ENCODE results near the gene POLR3A. TPM values are rescaled to one million over a fixed set of nuclear protein-coding genes. Genes with fewer than 3 reads are reported as not detected.

Gene POLR3A
- polyA plus RNA-seq, 4 donors: 16.1 to 19.7 (median 17.9) TPM

DNA sequence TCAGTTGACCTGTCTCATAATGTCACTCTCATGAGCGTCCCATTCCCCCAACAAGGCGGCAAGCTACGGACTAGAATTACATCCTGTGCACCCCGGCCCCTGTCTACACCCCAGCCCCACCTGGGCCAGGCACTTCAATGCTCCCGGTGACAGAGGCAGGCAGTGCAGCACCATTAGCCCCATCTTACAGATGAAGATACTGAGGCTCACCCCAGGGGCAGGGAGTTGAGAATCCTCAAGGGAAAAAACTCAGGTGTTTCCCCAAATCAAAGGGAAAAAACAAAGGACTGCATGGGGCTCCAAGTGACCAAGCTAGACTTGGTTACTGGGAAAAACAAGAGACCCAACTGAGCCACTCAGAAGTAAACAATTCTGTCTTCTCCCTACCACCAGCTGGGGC, 107.3 kb downstream of the POLR3A start:
- no peak for DNase-seq (ENCODE audit: low read depth in 4 of 4, low spot score in 3 of 4)

DNA sequence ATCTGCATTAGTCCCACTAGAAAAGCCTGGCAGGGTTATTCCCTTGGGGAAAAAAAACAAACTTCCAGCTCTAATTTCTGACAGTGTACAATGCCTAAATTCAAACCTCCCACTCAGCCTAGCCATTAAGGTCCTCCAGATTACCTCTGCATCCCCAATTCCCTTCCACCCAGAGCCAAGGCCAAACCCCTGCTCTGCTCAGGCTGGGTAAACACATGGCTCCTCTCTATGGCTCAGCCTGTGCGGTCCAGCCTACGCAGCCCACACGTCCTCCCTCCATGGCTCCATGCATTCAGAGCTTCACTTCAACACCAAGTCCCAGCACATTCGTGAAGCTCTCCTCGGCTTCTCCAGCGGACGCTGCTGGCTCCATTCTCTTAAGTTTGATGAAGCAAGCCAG, 107.9 kb downstream of the POLR3A start:
- DNase-seq (ENCODE audit: low read depth in 4 of 4, low spot score in 3 of 4): no peak

DNA sequence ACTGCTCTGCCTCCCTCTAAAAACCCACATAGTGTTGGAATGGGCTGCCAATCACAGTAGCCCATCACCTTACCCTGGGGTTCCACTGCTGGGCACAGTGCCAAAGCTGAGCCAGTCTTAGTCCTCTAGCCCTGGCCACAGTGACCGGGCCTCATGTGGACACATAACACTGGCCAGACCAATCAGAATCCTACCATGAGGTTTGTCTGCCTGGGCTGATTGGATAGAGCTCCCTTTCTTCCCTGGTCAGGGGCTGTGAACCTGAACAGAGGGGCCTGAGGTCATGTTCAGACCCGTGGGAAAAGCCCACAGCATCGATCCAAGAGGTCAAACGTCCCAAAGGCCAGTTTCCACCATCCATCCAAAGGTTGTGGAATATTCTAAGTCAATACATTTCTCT, 108.8 kb downstream of the POLR3A start:
- no peak for DNase-seq (ENCODE audit: low read depth in 4 of 4, low spot score in 3 of 4)

DNA sequence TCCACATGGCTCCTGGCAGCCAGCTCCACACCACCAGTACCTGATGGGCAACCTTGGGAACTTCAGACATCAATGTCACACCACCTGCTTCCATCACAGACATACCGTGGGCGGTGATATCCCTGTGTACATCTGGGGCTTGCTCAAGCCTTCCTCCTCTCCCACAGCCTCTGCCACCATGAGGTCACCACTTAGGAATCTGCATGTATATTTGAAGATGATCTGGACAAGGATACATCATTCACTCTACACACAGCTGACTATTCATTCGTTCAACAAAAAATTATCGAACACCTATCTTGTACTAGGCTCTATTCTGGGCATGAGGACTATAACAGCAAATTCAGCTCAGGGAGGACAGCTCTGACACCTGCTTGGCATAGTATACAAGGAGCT, 109.6 kb downstream of the POLR3A start:
- DNase-seq (ENCODE audit: low read depth in 4 of 4, low spot score in 3 of 4): no peak

Other genes with a start within 250 kb of the POLR3A start
- gene DLG5, start 102.8 kb downstream of the POLR3A start, polyA plus RNA-seq (ENCODE audit: insufficient read length in 4 of 4): 10 to 100 TPM; 38.2 to 42.0 (median 40.2) TPM
- 1,000 to 10,000 TPM; 3,094 to 3,415 (median 3,126) TPM for gene RPS24, start 4.3 kb upstream of the POLR3A start, polyA plus RNA-seq (ENCODE audit: insufficient read length in 4 of 4)